Activated CD8-positive, alpha-beta T cell treated with anti-CD3 and anti-CD28 coated beads for 36 hours (primary cell): ENCODE results near the gene STRADA. TPM values are rescaled to one million over a fixed set of nuclear protein-coding genes. Genes with fewer than 3 reads are reported as not detected.

Experiments used
- ATAC-seq: fragments of 200-7000 bp; cut with Tn5 transposase; one replicate; pipeline ENCODE4 v1.10.0; 2021; ENCODE audit warnings: mild to moderate bottlenecking, moderate library complexity
- CTCF ChIA-PET: fragments of 350-600 bp; sonication (Branson Sonifier 250); formaldehyde crosslinking; loops from one replicate; lab custom pipeline; 2021; ENCODE audit warnings: antibody characterized with exemption; lab: Charles Lee
- POLR2A ChIA-PET: fragments of 350-600 bp; sonication (Branson Sonifier 250); formaldehyde crosslinking; loops from one replicate; lab custom pipeline; 2021; ENCODE audit warnings: antibody characterized with exemption; lab: Charles Lee
- DNase-seq: peaks from one replicate; pipeline ENCODE4 v3.0.0-alpha.2; 2020
- H3K27ac Mint-ChIP-seq: one replicate; pipeline ENCODE4 v1.8.0; 2021; ENCODE audit warnings: mild to moderate bottlenecking, mixed read lengths
- H3K27me3 Mint-ChIP-seq: one replicate; pipeline ENCODE4 v1.8.0; 2021; ENCODE audit warnings: mixed read lengths
- H3K36me3 Mint-ChIP-seq: one replicate; pipeline ENCODE4 v1.8.0; 2021; ENCODE audit warnings: low read depth, mixed read lengths
- H3K4me1 Mint-ChIP-seq: one replicate; pipeline ENCODE4 v1.8.0; 2021; ENCODE audit warnings: low read depth, mixed read lengths
- H3K4me3 Mint-ChIP-seq: one replicate; pipeline ENCODE4 v1.8.0; 2021; ENCODE audit warnings: mild to moderate bottlenecking, moderate library complexity, mixed read lengths
- H3K9me3 Mint-ChIP-seq: one replicate; pipeline ENCODE4 v1.8.0; 2021; ENCODE audit warnings: mixed read lengths
- CTCF ChIP-seq: fragments of 200-600 bp; IDR thresholded peaks from one replicate; pipeline ENCODE4 v1.8.0; 2022; ENCODE audit warnings: antibody characterized with exemption, mild to moderate bottlenecking
- intact Hi-C: fragments of 100-400 bp; cut with micrococcal nuclease; formaldehyde crosslinking; loops from one replicate; pipeline ENCODE4 v1.10.0; 2022
- total RNA-seq, 2 experiments: library from RNA; stranded (reverse); gene quantifications; one replicate each; pipeline ENCODE4 v1.2.3, GENCODE V29; 2021

Gene STRADA
- total RNA-seq, 2 experiments from 2014 or later, result 44.8 to 48.8 TPM

- peak overlapping the region; percentile 81 for H3K27ac Mint-ChIP-seq
- DNase-seq, result no peak
- no peak overlapping the region for H3K4me3 Mint-ChIP-seq
- H3K27me3 Mint-ChIP-seq, result no peaks in the 10 kb centered on the region
- ChIA-PET POLR2A (interaction anchor here (0.6 to 2.9 kb wide), 5 partner anchors 10 to 66 kb away, joined by 4 to 28 read pairs (median 4); partner anchors contain the start of genes CCDC47 and DDX42), CTCF (interaction anchor here (0.8 to 2.3 kb wide), 4 partner anchors 9 to 142 kb away, joined by 3 to 10 read pairs (median 4); partner anchors contain the start of gene MAP3K3)
- no peak for TF ChIP-seq CTCF
- H3K36me3 Mint-ChIP-seq, result peaks cover 46% of the 10 kb centered on the region
- no peaks in the 10 kb centered on the region for H3K9me3 Mint-ChIP-seq
- peaks cover 76% of the 10 kb centered on the region for H3K4me1 Mint-ChIP-seq
- no peak for ATAC-seq
- intact Hi-C loops, result loop anchor here (5.0 kb wide), 1 partner anchor 35 kb away; the partner anchor contains the start of gene STRADA
Measured at GRCh38 chr17:63707151-63707550, 34.4 kb downstream of the STRADA start.

- TF ChIP-seq CTCF, result no peak
- intact Hi-C loops, result loop anchor here (5.0 kb wide), 1 partner anchor 36 kb away; the partner anchor contains the start of gene STRADA
- no peak for DNase-seq
- Mint-ChIP-seq H3K27ac (peak overlapping the region; percentile 81), H3K4me1 (peaks cover 78% of the 10 kb centered on the region), H3K27me3 (no peaks in the 10 kb centered on the region), H3K9me3 (no peaks in the 10 kb centered on the region), H3K4me3 (peak overlapping the region; percentile 14), H3K36me3 (peaks cover 50% of the 10 kb centered on the region)
- ChIA-PET CTCF (interaction anchor here (0.8 to 2.3 kb wide), 7 partner anchors 8 to 282 kb away, joined by 3 to 10 read pairs (median 3); no protein-coding TSS in a partner anchor), POLR2A (interaction anchor here (0.6 to 2.9 kb wide), 9 partner anchors 10 to 135 kb away, joined by 3 to 28 read pairs (median 4); partner anchors contain the start of genes CCDC47 and DDX42)
- no peak for ATAC-seq
Measured at GRCh38 chr17:63706336-63707082, 35.1 kb downstream of the STRADA start.

GRCh38 chr17:63705657-63706056 is 35.9 kb downstream of the STRADA start:
- Mint-ChIP-seq H3K4me3 (no peak overlapping the region), H3K9me3 (no peaks in the 10 kb centered on the region), H3K4me1 (peaks cover 76% of the 10 kb centered on the region), H3K27ac (peak overlapping the region; percentile 81), H3K36me3 (peaks cover 55% of the 10 kb centered on the region), H3K27me3 (no peaks in the 10 kb centered on the region)
- ATAC-seq (no peak), DNase-seq (no peak)
- ChIA-PET POLR2A (interaction anchor here (0.8 to 2.9 kb wide), 5 partner anchors 9 to 136 kb away, joined by 3 to 28 read pairs (median 3); partner anchors contain the start of gene CCDC47), CTCF (interaction anchor here (1.1 to 1.9 kb wide), 5 partner anchors 9 to 281 kb away, joined by 3 to 7 read pairs (median 3); no protein-coding TSS in a partner anchor)
- TF ChIP-seq CTCF, result no peak
- intact Hi-C loops, result loop anchor here (5.0 kb wide), 1 partner anchor 37 kb away; the partner anchor contains the start of gene STRADA

GRCh38 chr17:63704836-63705235 is 36.8 kb downstream of the STRADA start:
- intact Hi-C loops, result loop anchor here (5.0 kb wide), 1 partner anchor 37 kb away; the partner anchor contains the start of gene STRADA
- Mint-ChIP-seq H3K36me3 (peaks cover 50% of the 10 kb centered on the region), H3K27me3 (no peaks in the 10 kb centered on the region), H3K4me3 (no peak overlapping the region), H3K9me3 (no peaks in the 10 kb centered on the region), H3K4me1 (peaks cover 70% of the 10 kb centered on the region), H3K27ac (no peak overlapping the region)
- ChIA-PET CTCF (interaction anchor here (1.9 kb wide), 1 partner anchor 8 kb away, joined by 7 read pairs; no protein-coding TSS in a partner anchor), POLR2A (interaction anchor here (1.0 to 1.8 kb wide), 2 partner anchors 13 to 140 kb away, joined by 3 to 5 read pairs; no protein-coding TSS in a partner anchor)
- no peak for TF ChIP-seq CTCF
- DNase-seq (no peak), ATAC-seq (no peak)
